NCI-H226 (cell line): Measurements from ENCODE around the gene CFAP92.
A peak's percentile ranks its signal among the peaks of the same experiment; 100 is the strongest.

Source experiments
- DNase-seq: peaks from one replicate; pipeline ENCODE4 v3.0.0-alpha.2; 2015

Gene CFAP92

GRCh38 chr3:129025108-129025507, 31.2 kb upstream of the CFAP92 start:
- no peak for DNase-seq

- DNase-seq = no peak
Measured at GRCh38 chr3:129023909-129024308, 30.0 kb upstream of the CFAP92 start.

- no peak for DNase-seq
Measured at GRCh38 chr3:129023008-129023358, 29.1 kb upstream of the CFAP92 start.

GRCh38 chr3:129022114-129023007, 28.5 kb upstream of the CFAP92 start:
- no peak for DNase-seq

GRCh38 chr3:129021140-129021551, 27.3 kb upstream of the CFAP92 start:
- DNase-seq = no peak

- no peak for DNase-seq
Measured at GRCh38 chr3:129020691-129021090, 26.8 kb upstream of the CFAP92 start.

GRCh38 chr3:129019266-129019665, 25.4 kb upstream of the CFAP92 start:
- no peak for DNase-seq

GRCh38 chr3:129018751-129019150, 24.9 kb upstream of the CFAP92 start:
- no peak for DNase-seq

GRCh38 chr3:129018271-129018670, 24.4 kb upstream of the CFAP92 start:
- no peak for DNase-seq

GRCh38 chr3:129017484-129017899, 23.6 kb upstream of the CFAP92 start:
- DNase-seq = no peak

- DNase-seq = peak; percentile 17
Measured at GRCh38 chr3:129016720-129017483, 23.0 kb upstream of the CFAP92 start.

- DNase-seq = no peak
Measured at GRCh38 chr3:129016356-129016719, 22.5 kb upstream of the CFAP92 start.

GRCh38 chr3:129015388-129016105, 21.7 kb upstream of the CFAP92 start:
- DNase-seq = no peak

GRCh38 chr3:129014793-129015345, 21.0 kb upstream of the CFAP92 start:
- no peak for DNase-seq

GRCh38 chr3:129014148-129014547, 20.3 kb upstream of the CFAP92 start:
- DNase-seq = no peak

GRCh38 chr3:129013491-129013891, 19.6 kb upstream of the CFAP92 start:
- DNase-seq = no peak

GRCh38 chr3:129010310-129010956, 16.6 kb upstream of the CFAP92 start:
- DNase-seq = no peak

GRCh38 chr3:129009266-129009665, 15.4 kb upstream of the CFAP92 start:
- no peak for DNase-seq

GRCh38 chr3:129007792-129008191, 13.9 kb upstream of the CFAP92 start:
- DNase-seq = no peak

- DNase-seq = no peak
Measured at GRCh38 chr3:129006864-129007263, 13.0 kb upstream of the CFAP92 start.

GRCh38 chr3:129005526-129006303, 11.8 kb upstream of the CFAP92 start:
- DNase-seq = no peak
